ENCODE data around the gene SMNDC1. TPM values are rescaled to one million over a fixed set of nuclear protein-coding genes. Genes with fewer than 3 reads are reported as not detected.

SMNDC1 gene
- total RNA-seq, 5 donors from 2014 or later (not counting 1 experiment from before 2014, with no cell fraction given), result 33.5 to 42.2 (median 34.1) TPM

DNA sequence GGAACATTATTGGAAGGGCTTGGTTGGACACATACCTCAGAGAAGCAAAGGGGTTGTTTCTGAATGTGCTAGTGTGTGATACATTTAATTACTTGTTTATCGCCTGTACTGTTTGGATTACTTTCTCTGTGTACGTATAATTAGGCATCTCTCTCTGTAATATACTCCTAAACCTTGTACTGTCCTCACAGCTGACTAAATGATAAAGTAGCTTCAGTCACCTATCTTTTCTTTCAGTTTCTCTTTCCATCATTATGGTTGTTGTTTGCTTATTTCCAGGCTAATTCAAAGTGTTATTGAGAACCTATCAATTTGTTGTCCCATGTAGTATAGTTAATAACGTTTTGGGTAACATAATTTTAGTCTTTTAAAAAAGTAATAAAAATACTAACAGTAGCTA lies 63.3 kb downstream of the SMNDC1 start:
- Mint-ChIP-seq H3K4me3 (peak overlapping the region in 2 of 3 donors; percentile 31 to 53), H3K4me1 (peaks cover 46 to 52% (median 50%) of the 10 kb centered on the region in 3 donors), H3K9me3 (peaks cover 0 to 10% (median 0%) of the 10 kb centered on the region in 3 donors), H3K27me3 (no peaks in the 10 kb centered on the region), H3K27ac (peak overlapping the region in 1 of 2 donors; percentile 10), H3K36me3 (peaks cover 46% of the 10 kb centered on the region)
- no peaks in the 10 kb centered on the region for H3K4me1 ChIP-seq (ENCODE audit: control insufficient read depth in 1 of 2, extremely low read depth in 1 of 2, insufficient read depth in 2 of 2, low read length in 2 of 2)
- H3K4me3 ChIP-seq (ENCODE audit: control insufficient read depth in 1 of 2, extremely low read depth in 1 of 2, low read length in 1 of 2), result no peak overlapping the region
- ChIA-PET POLR2A (interaction anchor here in 1 of 2 donors (1.5 kb wide), 1 partner anchor 20 kb away, joined by 3 read pairs; no protein-coding TSS in a partner anchor), CTCF (interaction anchor here in 1 of 2 donors (0.6 to 1.4 kb wide), 5 partner anchors 16 to 104 kb away, joined by 3 to 5 read pairs (median 4); no protein-coding TSS in a partner anchor)
- ATAC-seq (replicated peaks in 1 of 4) (no peak), DNase-seq (no peak)
- peaks cover 0 to 3% of the 10 kb centered on the region in 2 donors for H3K36me3 ChIP-seq (ENCODE audit: control insufficient read depth in 2 of 2, extremely low read depth in 1 of 2, insufficient read depth in 1 of 2, low read length in 1 of 2)
- no peaks in the 10 kb centered on the region for H3K9me3 ChIP-seq
- WGBS (ENCODE audit: insufficient coverage), result no CpG with 5 or more reads among the region's 3 CpGs
- H3K27ac ChIP-seq (ENCODE audit: low read length), result peak overlapping the region; percentile 5
- no peaks in the 10 kb centered on the region for H3K27me3 ChIP-seq (replicated peaks in 1 of 2; ENCODE audit: control insufficient read depth in 2 of 2, extremely low read depth in 1 of 2, insufficient read depth in 2 of 2, low read length in 1 of 2)

Other genes starting within 250 kb of the SMNDC1 start
- gene MXI1, start 97.3 kb downstream of the SMNDC1 start, total RNA-seq, result 10 to 100 TPM; 40.2 to 54.1 (median 44.4) TPM
- gene DUSP5, start 193.0 kb upstream of the SMNDC1 start, total RNA-seq, result 10 to 100 TPM in 2 of 5 donors, 1 to 10 TPM in 3; 6.6 to 69.5 (median 9.6) TPM